MM.1S (cell line): ENCODE results near the gene CMTM8.

Experiments used
- DNase-seq: peaks from one replicate; pipeline ENCODE4 v3.0.0-alpha.2; 2015
- H2AFZ ChIP-seq: fragments of 300-600 bp; sonication (generic); 2 replicates; pipeline ENCODE4 v1.6.0; 2016; ENCODE audit warnings: antibody characterized with exemption, low read length
- H3F3A ChIP-seq: fragments of 300-600 bp; sonication (generic); 2 replicates; pipeline ENCODE4 v1.6.1; 2016; ENCODE audit warnings: mild to moderate bottlenecking, antibody characterized with exemption, low read length, moderate library complexity, mixed read lengths; ENCODE audit not compliant: insufficient read depth
- H3K27ac ChIP-seq: fragments of 300-600 bp; sonication (generic); 2 replicates; pipeline ENCODE4 v1.5.1; 2016; ENCODE audit warnings: mild to moderate bottlenecking, low read length
- H3K27me3 ChIP-seq: fragments of 300-600 bp; sonication (generic); replicated peaks from 2 replicates; pipeline ENCODE4 v1.6.0; 2016; ENCODE audit warnings: low read length; ENCODE audit not compliant: insufficient read depth
- H3K36me3 ChIP-seq: fragments of 300-600 bp; sonication (generic); replicated peaks from 2 replicates; pipeline ENCODE4 v1.6.1; 2016; ENCODE audit warnings: mild to moderate bottlenecking, low read length, mixed read lengths; ENCODE audit not compliant: insufficient read depth
- H3K4me1 ChIP-seq: fragments of 300-600 bp; sonication (generic); 2 replicates; pipeline ENCODE4 v1.6.1; 2016; ENCODE audit warnings: low read length, mixed read lengths
- H3K4me2 ChIP-seq: fragments of 300-600 bp; sonication (generic); 2 replicates; pipeline ENCODE4 v1.6.0; 2016; ENCODE audit warnings: low read depth, low read length
- H3K4me3 ChIP-seq: fragments of 300-600 bp; sonication (generic); 2 replicates; pipeline ENCODE4 v1.5.1; 2016; ENCODE audit warnings: low read length, mixed read lengths
- H3K79me2 ChIP-seq: fragments of 300-600 bp; sonication (generic); 2 replicates; pipeline ENCODE4 v1.6.1; 2016; ENCODE audit warnings: mixed run types, low read length, mixed read lengths
- H3K9ac ChIP-seq: fragments of 300-600 bp; sonication (generic); 2 replicates; pipeline ENCODE4 v1.6.1; 2016; ENCODE audit warnings: low read length, mixed read lengths
- H3K9me2 ChIP-seq: fragments of 300-600 bp; sonication (generic); replicated peaks from 2 replicates; pipeline ENCODE4 v1.6.1; 2016; ENCODE audit warnings: mild to moderate bottlenecking, low read length, mixed read lengths; ENCODE audit not compliant: insufficient read depth
- H3K9me3 ChIP-seq: fragments of 300-600 bp; sonication (generic); replicated peaks from 2 replicates; pipeline ENCODE4 v1.6.1; 2016; ENCODE audit warnings: mild to moderate bottlenecking, low read length, mixed read lengths; ENCODE audit not compliant: insufficient read depth
- H4K20me1 ChIP-seq: fragments of 300-600 bp; sonication (generic); 2 replicates; pipeline ENCODE4 v1.6.1; 2016; ENCODE audit warnings: mild to moderate bottlenecking, low read length, moderate library complexity, mixed read lengths; ENCODE audit not compliant: insufficient read depth
- CTCF ChIP-seq: fragments of 300-600 bp; sonication (generic); IDR thresholded peaks from 2 replicates; pipeline ENCODE4 v1.5.1; 2016; ENCODE audit warnings: antibody characterized with exemption, low read length, mixed read lengths
- EZH2 ChIP-seq: fragments of 300-600 bp; sonication (generic); optimal IDR thresholded peaks from 2 replicates; pipeline ENCODE3; 2017; ENCODE audit warnings: low read depth, mild to moderate bottlenecking, antibody characterized with exemption, low read length, mixed read lengths
- EZH2phosphoT487 ChIP-seq: fragments of 300-600 bp; sonication (generic); IDR thresholded peaks from 2 replicates; pipeline ENCODE4 v1.6.1; 2018; ENCODE audit warnings: antibody characterized with exemption, low read length

The CMTM8 gene

GRCh38 chr3:32413845-32414521 is 175.5 kb downstream of the CMTM8 start:
- Histone ChIP-seq H3K9me3 (no peaks in the 10 kb centered on the region), H3K4me2 (no peak overlapping the region), H3K27ac (no peak overlapping the region), H3K9me2 (no peaks in the 10 kb centered on the region), H3K79me2 (no peaks in the 10 kb centered on the region), H3K27me3 (no peaks in the 10 kb centered on the region), H3F3A (no peaks in the 10 kb centered on the region), H3K36me3 (no peaks in the 10 kb centered on the region), H2AFZ (no peak overlapping the region), H3K4me3 (no peak overlapping the region), H3K4me1 (no peaks in the 10 kb centered on the region), H4K20me1 (no peaks in the 10 kb centered on the region), H3K9ac (no peak overlapping the region)
- TF ChIP-seq CTCF (no peak), EZH2 (no peak), EZH2phosphoT487 (no peak)
- DNase-seq: no peak

GRCh38 chr3:32414522-32415202 is 176.2 kb downstream of the CMTM8 start:
- Histone ChIP-seq H3K79me2 (no peaks in the 10 kb centered on the region), H3K9ac (no peak overlapping the region), H3K27me3 (no peaks in the 10 kb centered on the region), H3K36me3 (no peaks in the 10 kb centered on the region), H3K9me3 (no peaks in the 10 kb centered on the region), H3K9me2 (no peaks in the 10 kb centered on the region), H3K4me3 (no peak overlapping the region), H4K20me1 (no peaks in the 10 kb centered on the region), H3K27ac (no peak overlapping the region), H2AFZ (no peak overlapping the region), H3F3A (no peaks in the 10 kb centered on the region), H3K4me2 (no peak overlapping the region), H3K4me1 (no peaks in the 10 kb centered on the region)
- DNase-seq: peak; percentile 39
- TF ChIP-seq EZH2phosphoT487 (no peak), EZH2 (no peak), CTCF (no peak)

GRCh38 chr3:32419742-32420125 is 181.3 kb downstream of the CMTM8 start:
- Histone ChIP-seq H3K9me3 (no peaks in the 10 kb centered on the region), H3K4me1 (peaks cover 27% of the 10 kb centered on the region), H3K27ac (no peak overlapping the region), H4K20me1 (no peaks in the 10 kb centered on the region), H3F3A (peaks cover 26% of the 10 kb centered on the region), H3K4me3 (no peak overlapping the region), H3K36me3 (no peaks in the 10 kb centered on the region), H3K9ac (no peak overlapping the region), H2AFZ (no peak overlapping the region), H3K9me2 (no peaks in the 10 kb centered on the region), H3K4me2 (no peak overlapping the region), H3K79me2 (no peaks in the 10 kb centered on the region), H3K27me3 (no peaks in the 10 kb centered on the region)
- no peak for DNase-seq
- TF ChIP-seq CTCF (no peak), EZH2 (no peak), EZH2phosphoT487 (no peak)
